OCI-LY7 (cell line): ENCODE data around the gene SDF4.

Source experiments
- CTCF ChIP-seq: fragments of 200-600 bp; sonication (generic); conservative IDR thresholded peaks from 2 replicates; pipeline ENCODE4 v1.5.1; 2014; ENCODE audit warnings: mild to moderate bottlenecking, antibody characterized with exemption, low read length, moderate library complexity, mixed read lengths
- EZH2phosphoT487 ChIP-seq: fragments of 200-600 bp; sonication (generic); IDR thresholded peaks from 2 replicates; pipeline ENCODE4 v1.6.1; 2018; ENCODE audit warnings: low read depth, borderline replicate concordance, mild to moderate bottlenecking, mixed run types, antibody characterized with exemption, low read length, moderate library complexity, mixed read lengths

- TF ChIP-seq CTCF (no peak), EZH2phosphoT487 (no peak)
These were observed 35.2 kb downstream of the SDF4 start for GRCh38 chr1:1196431-1197187.
